Peyer's patch (tissue), 4 donors: ENCODE measurements around the gene DNASE2.

Experiments
- CTCF ChIP-seq, 6 experiments: fragments of 450-650 bp in 4 of 6; fragments of 200-600 bp in 2 of 6; sonication (generic) in 1 of 6; IDR thresholded peaks; one replicate each; pipeline ENCODE4 v1.5.1; 2017 to 2019; ENCODE audit warnings: antibody characterized with exemption in 6 of 6, mild to moderate bottlenecking in 3 of 6, moderate library complexity in 1 of 6
- POLR2A ChIP-seq, 2 donors: fragments of 450-650 bp; IDR thresholded peaks; one replicate each; pipeline ENCODE4 v1.5.1; 2017; ENCODE audit warnings: antibody characterized with exemption in 2 of 2, mild to moderate bottlenecking in 2 of 2, moderate library complexity in 2 of 2

GRCh38 chr19:12864721-12865715 is 16.2 kb downstream of the DNASE2 start:
- TF ChIP-seq CTCF (IDR thresholded peaks at IDR 0.05) (peak in 3 of 6 experiments; percentile 27 to 46 (median 45)), POLR2A (IDR thresholded peaks at IDR 0.05) (no peak)
